HG03558 (cell line): ENCODE data around the gene UTRN.
A peak's percentile ranks its signal among the peaks of the same experiment; 100 is the strongest.

Source experiments
- ATAC-seq: cut with Tn5 transposase; IDR thresholded peaks from one replicate; pipeline ENCODE4 v1.9.1; 2021; ENCODE audit warnings: moderate number of reproducible peaks; ENCODE audit not compliant: unreplicated experiment; ENCODE audit errors: extremely low read depth

Gene UTRN

GRCh38 chr6:144307880-144308279 lies 22.7 kb downstream of the UTRN start:
- ATAC-seq = no peak

DNA sequence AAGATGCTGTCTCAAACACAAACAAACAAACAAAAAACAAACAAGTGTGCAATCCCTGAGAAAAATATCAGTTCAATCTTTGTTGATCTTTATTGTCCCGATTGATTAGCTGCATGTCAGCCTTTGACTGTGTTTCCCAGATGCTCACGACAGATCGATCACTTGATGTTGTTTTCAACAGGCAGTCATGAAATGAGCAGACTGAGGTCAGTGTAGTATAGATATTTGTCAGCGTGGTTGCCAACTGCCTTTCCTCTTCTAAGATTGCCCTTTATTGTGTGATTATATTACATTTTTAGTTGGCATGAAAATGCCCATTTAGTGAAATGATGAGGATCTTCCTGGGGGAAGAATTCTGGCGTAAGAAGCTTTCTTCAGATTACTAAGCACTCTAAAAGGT lies 25.6 kb downstream of the UTRN start:
- ATAC-seq = no peak

DNA sequence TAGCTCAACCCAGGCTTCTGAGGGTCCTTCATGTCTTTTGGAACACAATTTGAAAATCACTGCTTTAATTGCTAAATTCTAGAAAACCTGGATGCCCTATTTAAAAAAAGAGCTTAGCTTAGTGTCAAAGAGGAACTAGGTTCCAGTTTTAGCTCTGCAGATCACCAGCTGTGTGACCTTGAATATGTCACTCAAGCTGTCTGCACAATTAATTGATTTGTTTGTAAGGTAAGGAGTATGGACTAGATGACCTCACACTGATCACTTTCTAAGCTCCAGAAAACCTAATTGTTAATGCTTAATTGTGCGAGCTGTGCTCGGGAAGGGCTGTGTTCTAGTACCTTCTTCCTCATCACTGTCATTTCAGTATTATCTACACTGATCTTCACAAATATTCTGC lies 26.2 kb downstream of the UTRN start:
- no peak for ATAC-seq

DNA sequence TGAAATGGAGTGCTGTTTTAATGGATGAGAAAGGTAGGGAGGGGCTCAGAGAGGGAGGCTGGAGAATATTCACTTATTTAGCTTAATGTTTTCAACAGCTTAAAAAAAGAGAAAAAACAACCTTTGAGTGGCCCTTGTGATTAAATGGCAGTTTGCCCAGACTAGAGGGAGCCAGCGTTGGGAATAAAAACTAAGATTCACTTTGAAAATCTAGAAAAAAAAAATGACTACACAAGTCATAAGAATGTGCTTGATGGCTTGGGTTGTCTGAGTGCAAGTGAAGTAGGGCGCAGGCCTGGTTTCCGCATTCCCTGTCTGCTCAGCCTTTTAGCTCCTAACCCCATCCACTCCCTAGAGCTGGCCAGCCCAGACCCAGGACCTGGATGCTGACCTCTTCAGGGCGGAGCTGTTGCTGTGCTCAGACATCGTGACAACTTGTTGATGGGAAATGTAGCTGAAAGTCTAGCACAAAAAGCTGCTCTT lies 28.9 kb downstream of the UTRN start:
- no peak for ATAC-seq

DNA sequence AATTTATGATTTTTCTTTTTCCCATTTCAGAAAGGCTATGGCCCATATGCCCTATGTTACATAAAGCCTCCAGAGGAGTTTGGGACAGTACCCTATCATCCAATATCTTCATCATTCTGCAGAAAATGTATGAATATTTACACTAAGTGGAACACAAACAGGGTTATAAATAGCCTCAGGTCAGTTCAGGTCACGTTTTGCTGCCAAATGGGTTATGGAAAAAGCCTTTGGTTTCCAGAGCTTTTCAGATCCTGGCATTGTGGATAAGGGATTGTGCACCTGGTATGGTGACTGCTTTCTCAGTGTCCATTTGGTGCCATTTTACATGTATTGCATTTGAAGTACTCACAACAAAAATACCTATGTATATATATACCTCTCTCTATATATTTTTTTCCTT lies 29.4 kb downstream of the UTRN start:
- ATAC-seq = no peak

DNA sequence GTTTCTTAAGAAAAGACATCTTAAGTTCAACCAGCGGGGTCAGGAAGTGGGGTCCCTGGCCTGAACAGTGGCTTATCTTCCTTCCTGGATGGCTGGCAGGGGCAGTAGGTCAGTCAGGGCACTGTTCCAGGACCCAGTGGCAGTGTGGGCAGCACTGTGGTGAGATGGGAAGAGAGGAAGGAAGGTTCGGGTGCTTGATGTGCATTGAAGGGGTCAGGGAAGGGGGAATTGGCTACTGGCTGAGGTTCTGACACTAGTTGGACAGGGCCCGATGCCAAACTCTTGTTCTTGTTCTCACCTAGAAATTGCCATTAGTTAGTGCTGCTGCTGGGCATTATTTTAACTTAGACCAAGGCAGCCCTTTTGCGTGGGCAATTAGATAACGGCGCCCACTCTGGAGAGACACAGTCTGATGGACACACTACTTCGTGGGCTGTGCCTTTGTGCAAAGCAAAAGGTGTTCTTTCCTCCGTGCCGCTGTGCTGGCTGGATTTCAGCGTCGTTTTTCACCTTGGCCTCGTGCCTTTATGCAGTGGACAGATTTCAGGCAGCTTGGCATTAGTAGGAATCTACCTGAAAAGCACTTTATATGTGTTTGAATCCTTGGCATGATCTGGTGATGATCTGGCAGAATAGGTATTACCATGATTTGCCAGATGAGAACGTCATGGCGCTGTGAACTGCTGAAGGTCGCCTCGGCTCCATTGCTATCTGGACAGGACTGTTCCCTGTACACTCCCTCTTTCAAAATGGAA lies 30.3 kb downstream of the UTRN start:
- ATAC-seq = no peak

- ATAC-seq = peak; percentile 77
Measured at GRCh38 chr6:144315981-144316861, 31.1 kb downstream of the UTRN start.

DNA sequence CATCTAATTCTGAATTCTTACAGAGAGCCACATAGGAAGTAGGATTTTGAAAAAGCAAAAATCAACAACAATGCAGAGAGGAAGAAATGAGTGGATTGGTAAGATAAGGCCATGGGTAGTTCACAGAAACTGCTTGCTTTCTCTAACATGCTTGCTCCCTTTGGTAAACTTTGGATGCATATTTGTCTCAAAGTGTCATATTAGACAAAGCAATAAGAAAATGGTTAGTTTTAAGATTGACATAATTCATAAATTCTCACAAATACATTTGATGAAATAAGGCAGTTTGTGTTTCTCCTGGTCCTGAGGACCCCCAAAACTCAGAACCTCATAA lies 31.7 kb downstream of the UTRN start:
- ATAC-seq = no peak

- no peak for ATAC-seq
Measured at GRCh38 chr6:144317736-144318135, 32.6 kb downstream of the UTRN start.

- no peak for ATAC-seq
Measured at GRCh38 chr6:144319211-144319610, 34.1 kb downstream of the UTRN start.

- ATAC-seq = no peak
Measured at GRCh38 chr6:144320741-144321140, 35.6 kb downstream of the UTRN start.

DNA sequence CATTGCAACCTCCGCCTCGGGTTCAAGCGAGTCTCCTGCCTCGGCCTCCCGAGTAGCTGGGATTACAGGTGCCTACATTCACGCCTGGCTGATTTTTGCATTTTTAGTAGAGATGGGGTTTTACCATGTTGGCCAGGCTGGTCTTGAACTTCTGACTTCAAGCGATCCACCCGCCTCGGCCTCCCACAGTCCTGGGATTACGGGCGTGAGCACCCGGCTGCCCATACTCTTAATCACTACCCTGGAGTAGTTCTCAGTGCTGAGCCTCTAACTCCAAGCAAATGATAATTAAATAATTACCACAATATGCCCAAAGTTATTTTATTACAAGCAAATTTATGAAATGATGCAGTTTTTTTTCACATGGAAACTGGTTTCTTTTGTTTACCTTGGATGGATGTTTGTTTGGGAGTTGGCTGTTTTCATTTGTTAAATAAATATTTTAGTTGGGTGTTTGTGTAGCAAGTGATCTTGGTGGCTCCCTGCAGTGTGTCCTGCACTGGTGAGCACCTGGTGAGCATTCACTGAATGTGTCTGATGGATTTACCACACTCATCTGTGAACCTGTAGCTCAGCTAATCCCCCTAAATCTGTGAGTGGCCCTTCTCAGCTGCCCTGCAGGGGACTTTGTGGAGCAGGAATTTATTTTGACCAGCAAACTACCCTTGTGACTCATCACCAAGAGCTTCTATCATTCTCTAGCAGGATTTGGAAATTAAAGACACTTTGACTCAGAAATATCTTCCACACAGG lies 36.9 kb downstream of the UTRN start:
- no peak for ATAC-seq

- ATAC-seq = no peak
Measured at GRCh38 chr6:144325232-144325631, 40.1 kb downstream of the UTRN start.

DNA sequence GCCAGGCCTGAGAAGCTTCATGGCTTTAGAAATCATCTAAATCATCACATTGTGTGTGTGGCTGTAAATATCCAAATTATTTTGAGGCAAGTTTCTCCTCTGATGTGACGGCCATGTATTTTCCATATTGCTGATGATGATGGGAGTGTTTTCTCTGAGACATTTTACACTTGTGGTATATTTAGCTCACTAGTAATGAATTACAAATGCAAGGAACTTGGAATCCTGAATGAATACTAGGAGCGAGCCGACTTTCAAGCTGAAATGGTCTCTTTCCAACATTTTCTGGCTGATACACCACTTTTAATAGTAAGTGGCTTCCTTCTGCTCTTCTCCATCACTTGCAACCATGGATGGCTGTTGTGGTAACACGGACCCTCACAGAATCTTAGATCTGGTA lies 41.3 kb downstream of the UTRN start:
- no peak for ATAC-seq

- ATAC-seq = no peak
Measured at GRCh38 chr6:144327081-144327480, 41.9 kb downstream of the UTRN start.

DNA sequence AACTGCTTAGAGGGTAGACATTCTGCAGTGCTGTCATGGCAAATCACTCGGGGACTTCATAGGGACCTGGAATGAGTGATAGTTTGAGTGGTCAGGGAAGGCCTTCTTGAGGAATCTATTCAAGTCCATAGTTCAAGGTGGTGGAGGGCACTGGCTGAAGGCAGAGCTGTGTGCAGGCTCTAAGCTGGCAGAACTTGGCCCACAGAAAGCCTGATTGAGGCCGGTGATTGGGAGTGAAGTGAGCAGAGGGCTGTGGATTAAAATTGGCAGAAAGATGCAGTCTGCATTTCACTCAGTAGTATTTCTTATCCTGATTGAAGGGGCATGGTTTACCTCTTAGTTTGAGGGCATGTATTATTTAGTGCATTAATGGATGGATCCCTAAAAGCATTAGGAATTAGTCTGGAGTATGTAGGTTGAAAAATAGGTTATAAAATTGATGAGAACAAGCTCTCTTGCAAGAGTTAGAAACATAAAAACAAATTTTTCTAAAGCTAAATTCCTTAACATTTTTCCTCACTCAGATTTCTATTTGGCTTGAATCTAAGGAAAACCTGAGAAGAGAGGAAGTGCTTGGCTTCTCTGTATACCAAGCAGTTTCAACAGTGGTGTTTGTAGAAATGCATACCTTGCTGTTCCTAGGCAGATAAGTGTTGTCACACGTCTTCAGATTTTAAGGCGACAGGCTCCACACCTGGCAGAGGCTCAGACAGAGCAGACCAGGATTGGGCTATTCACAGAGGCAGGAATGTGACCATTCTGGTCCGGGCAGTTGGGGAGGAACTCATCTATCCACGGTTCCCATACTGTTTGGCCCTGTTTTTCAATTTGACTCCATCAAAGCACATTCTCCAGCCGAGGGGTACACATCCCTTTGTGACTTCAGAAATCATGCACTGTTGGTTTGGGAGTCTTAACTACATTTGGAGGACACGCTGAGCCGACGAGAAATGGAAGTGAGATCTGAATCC lies 45.2 kb downstream of the UTRN start:
- ATAC-seq = no peak

DNA sequence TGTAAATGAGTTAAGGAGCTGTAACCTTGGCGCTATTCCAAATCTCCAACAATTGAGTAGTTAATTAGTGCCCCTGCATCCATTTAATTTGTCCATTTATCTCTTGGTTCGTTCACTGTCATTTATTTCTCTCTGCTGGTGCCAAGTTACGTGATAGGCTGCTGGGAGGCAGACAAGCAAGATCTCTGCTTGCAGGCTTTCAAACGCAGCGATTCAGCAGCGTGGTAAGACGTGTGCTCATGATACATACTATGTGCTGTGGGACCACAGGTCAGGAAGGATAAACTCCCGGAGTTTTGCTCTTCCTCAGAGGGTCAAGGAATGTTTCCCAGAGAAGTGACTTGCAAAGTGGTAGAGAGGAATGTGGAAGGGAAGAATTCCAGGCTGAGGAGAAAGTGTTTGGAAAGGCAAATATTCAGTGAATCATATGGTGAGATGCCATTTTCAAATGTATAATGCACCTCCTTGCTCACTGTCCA lies 46.4 kb downstream of the UTRN start:
- no peak for ATAC-seq

DNA sequence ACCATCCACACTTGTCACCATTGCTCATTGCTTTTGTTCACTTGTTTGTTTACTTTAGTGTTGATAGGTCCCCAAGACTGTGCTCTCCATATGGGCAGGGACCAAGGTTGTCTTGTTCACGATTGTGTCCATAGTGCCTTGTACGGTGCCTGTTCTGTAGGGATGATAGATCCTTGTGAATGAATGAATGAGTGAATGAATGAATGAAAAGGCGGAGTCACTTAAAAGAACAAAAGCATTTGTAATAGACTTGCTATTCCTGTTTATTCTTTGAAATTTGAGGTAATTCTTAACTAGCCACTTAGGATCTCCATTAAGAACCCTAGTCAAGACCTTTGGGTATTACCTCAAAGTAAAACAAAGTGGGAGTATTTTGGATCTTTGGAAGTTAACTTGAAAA lies 47.0 kb downstream of the UTRN start:
- ATAC-seq = no peak

GRCh38 chr6:144334150-144334708 lies 49.1 kb downstream of the UTRN start:
- peak; percentile 42 for ATAC-seq
